Uterine smooth muscle cell (primary cell): ENCODE results near the gene FAM111A. TPM values are rescaled to one million over a fixed set of nuclear protein-coding genes. Genes with fewer than 3 reads are reported as not detected.

Experiments used
- total RNA-seq: library from RNA; depleted of rRNA; stranded (reverse); fragments of >200 nt; gene quantifications from 2 replicates; pipeline ENCODE4 v1.2.3, GENCODE V29; 2014

Gene FAM111A, protein sequence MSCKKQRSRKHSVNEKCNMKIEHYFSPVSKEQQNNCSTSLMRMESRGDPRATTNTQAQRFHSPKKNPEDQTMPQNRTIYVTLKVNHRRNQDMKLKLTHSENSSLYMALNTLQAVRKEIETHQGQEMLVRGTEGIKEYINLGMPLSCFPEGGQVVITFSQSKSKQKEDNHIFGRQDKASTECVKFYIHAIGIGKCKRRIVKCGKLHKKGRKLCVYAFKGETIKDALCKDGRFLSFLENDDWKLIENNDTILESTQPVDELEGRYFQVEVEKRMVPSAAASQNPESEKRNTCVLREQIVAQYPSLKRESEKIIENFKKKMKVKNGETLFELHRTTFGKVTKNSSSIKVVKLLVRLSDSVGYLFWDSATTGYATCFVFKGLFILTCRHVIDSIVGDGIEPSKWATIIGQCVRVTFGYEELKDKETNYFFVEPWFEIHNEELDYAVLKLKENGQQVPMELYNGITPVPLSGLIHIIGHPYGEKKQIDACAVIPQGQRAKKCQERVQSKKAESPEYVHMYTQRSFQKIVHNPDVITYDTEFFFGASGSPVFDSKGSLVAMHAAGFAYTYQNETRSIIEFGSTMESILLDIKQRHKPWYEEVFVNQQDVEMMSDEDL
- total RNA-seq, result 47.1 and 64.7 TPM in 2 replicates

DNA sequence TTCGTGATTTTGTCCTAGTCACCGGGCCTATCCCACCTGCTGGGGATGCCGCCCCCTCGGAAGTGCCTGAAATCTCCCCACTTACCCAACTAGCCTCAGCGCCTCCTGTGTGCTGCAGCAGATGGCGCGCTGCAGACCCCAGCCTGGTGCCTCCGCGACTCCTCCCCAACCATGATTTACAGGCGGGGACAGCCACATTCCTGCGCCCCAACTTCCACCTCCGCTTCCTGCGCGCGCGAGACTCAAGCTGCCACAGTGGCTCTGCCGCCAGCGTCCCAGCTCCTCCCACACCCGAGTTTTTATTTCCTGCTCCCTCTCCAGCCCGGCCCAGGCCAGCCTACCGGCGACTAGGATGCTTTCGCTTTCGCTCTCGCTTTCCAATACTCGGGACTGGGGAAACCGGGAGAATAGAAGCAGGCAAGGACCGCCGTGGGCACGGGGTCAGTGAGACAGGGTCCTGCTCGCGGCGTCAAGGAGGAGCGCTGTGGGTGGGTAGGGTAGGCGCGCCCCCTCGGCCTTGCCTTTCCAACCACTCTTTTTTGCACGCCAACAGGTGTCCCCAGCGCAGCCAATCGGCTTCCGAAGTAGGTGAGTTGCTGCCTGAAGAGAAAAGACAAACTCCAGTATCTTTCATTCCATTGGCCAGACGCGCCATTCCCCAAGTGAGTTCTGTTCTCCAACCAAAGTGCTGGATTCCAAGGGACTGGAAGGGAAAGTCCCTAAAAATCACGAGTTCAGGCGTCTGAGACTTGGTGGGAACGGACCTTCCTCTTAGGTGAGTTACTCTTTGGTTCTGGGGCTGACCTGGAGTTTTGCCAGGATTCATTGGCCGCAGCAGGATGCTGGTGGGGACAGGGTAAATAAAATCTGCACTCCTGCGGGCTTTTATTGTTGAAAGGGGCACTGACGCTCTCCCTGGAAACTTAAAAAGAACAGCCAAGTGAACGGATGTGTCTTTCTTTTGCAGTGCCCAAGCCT lies at the start of gene FAM111A:
FAM111A (plus strand) TSS at position 327 of the 978 bp plus-strand sequence. CDS start 6,017 bp downstream, outside the sequence.

DNA sequence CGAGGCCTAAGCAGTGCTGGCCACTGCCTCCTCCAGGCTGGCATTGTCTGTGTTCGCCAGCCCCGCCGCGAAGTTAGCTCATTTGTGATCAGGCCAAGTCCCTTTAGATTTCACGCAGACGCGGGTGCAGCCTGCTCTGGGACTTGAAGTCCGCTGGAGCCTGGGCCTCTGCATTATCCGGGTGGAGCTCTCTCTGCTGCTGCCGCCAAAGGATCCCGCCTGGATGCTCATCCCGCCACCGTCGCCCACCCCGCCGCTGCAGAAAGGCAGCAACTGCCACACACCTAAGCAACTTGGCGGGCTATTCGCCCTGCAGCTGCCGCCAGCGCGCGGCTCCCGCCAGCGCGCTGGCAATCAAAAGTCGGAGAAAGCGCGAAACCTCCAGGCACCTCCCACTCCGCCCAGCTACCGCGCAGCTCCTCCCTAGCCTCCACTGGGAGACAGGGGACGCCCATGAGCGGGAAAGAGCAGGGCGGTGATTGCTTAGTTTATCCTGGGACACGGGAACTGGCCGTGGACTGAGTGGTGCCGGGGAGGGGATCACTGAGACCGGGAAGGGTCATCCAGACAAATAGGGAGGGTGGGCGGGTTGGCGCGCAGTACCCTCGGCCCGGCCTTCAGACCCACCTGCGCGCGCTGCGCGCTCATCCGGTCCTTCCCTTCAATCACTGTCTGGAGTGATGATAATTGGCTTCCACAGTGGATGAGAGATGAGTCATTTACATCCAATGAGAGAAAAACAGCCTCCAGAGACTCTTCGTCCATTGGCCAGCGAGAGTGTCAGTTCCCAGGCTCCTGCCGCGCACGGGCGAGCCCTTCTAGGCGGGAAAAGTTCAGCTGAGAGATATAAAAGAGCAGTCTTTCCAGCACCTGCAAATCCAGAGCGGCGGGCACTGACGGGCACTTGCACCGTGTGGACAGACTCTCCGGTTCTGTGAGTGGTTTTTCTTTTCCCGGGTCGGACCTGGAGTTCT lies 36.0 kb upstream of the FAM111A start, which contains the start of gene FAM111B:
FAM111B (plus strand) TSS at position 875 of the 974 bp plus-strand sequence. CDS start 2,389 bp downstream, outside the sequence.

DNA sequence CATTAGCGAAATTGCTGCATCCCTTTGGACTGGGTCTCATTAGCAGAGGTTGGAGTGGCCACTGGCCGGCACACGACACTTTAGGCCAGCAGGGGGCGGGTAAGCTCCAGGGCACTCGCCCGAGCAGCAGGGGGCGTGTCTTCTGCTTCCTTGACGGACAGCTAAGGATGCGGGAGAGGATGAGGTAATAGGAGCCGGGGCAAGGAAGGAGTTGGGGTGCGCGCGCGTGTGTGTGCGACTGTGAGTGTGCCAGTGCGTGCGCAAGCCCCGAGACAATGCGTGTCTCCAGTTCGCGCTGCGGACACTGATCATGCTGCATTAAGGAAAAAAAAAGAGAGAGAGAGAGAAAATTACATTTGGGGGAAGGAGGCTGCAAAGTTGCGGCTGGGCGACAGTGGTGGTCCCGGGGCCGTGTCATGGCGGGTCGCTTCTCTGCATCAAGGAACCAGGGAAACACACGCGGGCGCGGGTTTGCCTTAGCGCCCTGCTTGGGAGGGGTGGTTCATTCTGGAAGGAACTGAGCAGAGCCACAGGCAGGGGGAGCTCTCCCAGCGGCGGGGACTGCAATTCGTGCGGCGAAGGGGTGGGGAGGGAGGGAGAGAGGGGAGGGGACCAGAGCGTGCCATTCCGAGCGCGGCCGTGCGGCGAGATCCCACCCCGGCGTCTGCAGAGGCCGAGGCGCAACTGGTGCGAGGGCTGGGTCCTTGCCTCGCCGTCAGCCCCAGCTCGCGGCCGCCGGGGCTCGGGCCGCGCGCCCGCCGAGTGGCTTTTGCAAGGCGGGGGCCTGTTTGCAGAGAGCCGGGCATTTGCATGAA lies 29.1 kb downstream of the FAM111A start, which contains the start of gene DTX4:
DTX4 (plus strand) TSS at position 625 of the 815 bp plus-strand sequence. CDS start 464 bp downstream, outside the sequence.

Other genes with a start within 250 kb of the FAM111A start
- 0.12 and 0.33 TPM in 2 replicates for gene GLYATL1, start 203.4 kb upstream of the FAM111A start, total RNA-seq
- not detected in 2 replicates for gene GLYATL1B, start 56.5 kb upstream of the FAM111A start, total RNA-seq
- gene FAM111B, start 35.6 kb upstream of the FAM111A start, total RNA-seq, result 3.5 and 22.4 TPM in 2 replicates
- 0.22 and 0.25 TPM in 2 replicates for gene DTX4, start 29.3 kb downstream of the FAM111A start, total RNA-seq
- not detected in 2 replicates for gene MPEG1, start 70.1 kb downstream of the FAM111A start, total RNA-seq
- not detected in 2 replicates for gene OR5AN1, start 216.0 kb downstream of the FAM111A start, total RNA-seq